Progenitor cell of endocrine pancreas (in vitro differentiated cells): ENCODE data around the gene BIN1. TPM values are rescaled to one million over a fixed set of nuclear protein-coding genes. Genes with fewer than 3 reads are reported as not detected.

Experiments used
- DNase-seq: peaks from one replicate; pipeline ENCODE4 v3.0.0; 2021; ENCODE audit warnings: low spot score; ENCODE audit not compliant: unreplicated experiment
- H3K27ac Mint-ChIP-seq: 2 replicates; pipeline ENCODE4 v1.8.0; 2021; ENCODE audit warnings: mild to moderate bottlenecking, moderate library complexity, mixed read lengths
- H3K27me3 Mint-ChIP-seq: 2 replicates; pipeline ENCODE4 v1.8.0; 2021; ENCODE audit warnings: mixed read lengths
- H3K36me3 Mint-ChIP-seq: 2 replicates; pipeline ENCODE4 v1.8.0; 2022; ENCODE audit warnings: mixed read lengths; ENCODE audit not compliant: insufficient read depth
- H3K4me1 Mint-ChIP-seq: 2 replicates; pipeline ENCODE4 v1.8.0; 2021; ENCODE audit warnings: low read depth, mixed read lengths
- H3K4me3 Mint-ChIP-seq: 2 replicates; pipeline ENCODE4 v1.8.0; 2021; ENCODE audit warnings: low read depth, mild to moderate bottlenecking, moderate library complexity, mixed read lengths
- H3K9me3 Mint-ChIP-seq: 2 replicates; pipeline ENCODE4 v1.8.0; 2021; ENCODE audit warnings: low read depth, mixed read lengths
- CTCF ChIP-seq: fragments of 200-600 bp; sonication (generic); IDR thresholded peaks from one replicate; pipeline ENCODE4 v1.5.0; 2021; ENCODE audit warnings: antibody characterized with exemption, mild to moderate bottlenecking; ENCODE audit not compliant: unreplicated experiment
- total RNA-seq: library from RNA; stranded (reverse); gene quantifications from 2 replicates; pipeline ENCODE4 v1.2.1, GENCODE V29; 2021

The BIN1 gene
- total RNA-seq, 1 donor from 2014 or later = 66.0 TPM

GRCh38 chr2:127076290-127076689, 30.7 kb downstream of the BIN1 start:
- no peak overlapping the region for H3K27ac Mint-ChIP-seq

GRCh38 chr2:127075821-127076220, 31.1 kb downstream of the BIN1 start:
- Mint-ChIP-seq H3K4me1 (peaks cover 10% of the 10 kb centered on the region), H3K36me3 (no peaks in the 10 kb centered on the region), H3K9me3 (no peaks in the 10 kb centered on the region), H3K27ac (no peak overlapping the region), H3K4me3 (no peak overlapping the region), H3K27me3 (no peaks in the 10 kb centered on the region)
- DNase-seq = no peak
- TF ChIP-seq CTCF = no peak

More at GRCh38 chr2:127076290-127076689, 30.7 kb downstream of the BIN1 start:
- H3K4me3 Mint-ChIP-seq = no peak overlapping the region
- no peak for TF ChIP-seq CTCF
- no peak for DNase-seq
- peaks cover 10% of the 10 kb centered on the region for H3K4me1 Mint-ChIP-seq
- no peaks in the 10 kb centered on the region for H3K9me3 Mint-ChIP-seq
- no peaks in the 10 kb centered on the region for H3K27me3 Mint-ChIP-seq
- H3K36me3 Mint-ChIP-seq = no peaks in the 10 kb centered on the region

- no peak overlapping the region for H3K4me3 Mint-ChIP-seq
- H3K27ac Mint-ChIP-seq = no peak overlapping the region
- no peak for DNase-seq
- H3K27me3 Mint-ChIP-seq = no peaks in the 10 kb centered on the region
- H3K36me3 Mint-ChIP-seq = no peaks in the 10 kb centered on the region
- TF ChIP-seq CTCF = no peak
- H3K4me1 Mint-ChIP-seq = peaks cover 4% of the 10 kb centered on the region
- no peaks in the 10 kb centered on the region for H3K9me3 Mint-ChIP-seq
These were observed 32.0 kb downstream of the BIN1 start for GRCh38 chr2:127074936-127075335.

- H3K4me1 Mint-ChIP-seq = peaks cover 3% of the 10 kb centered on the region
These were observed 32.6 kb downstream of the BIN1 start for GRCh38 chr2:127074358-127074757.

GRCh38 chr2:127072970-127073369, 34.0 kb downstream of the BIN1 start:
- no peak overlapping the region for H3K27ac Mint-ChIP-seq
- no peak for TF ChIP-seq CTCF
- no peaks in the 10 kb centered on the region for H3K27me3 Mint-ChIP-seq
- no peak overlapping the region for H3K4me3 Mint-ChIP-seq
- no peak for DNase-seq
- peaks cover 1% of the 10 kb centered on the region for H3K4me1 Mint-ChIP-seq
- H3K36me3 Mint-ChIP-seq = peaks cover 2% of the 10 kb centered on the region
- no peaks in the 10 kb centered on the region for H3K9me3 Mint-ChIP-seq

More at GRCh38 chr2:127074358-127074757, 32.6 kb downstream of the BIN1 start:
- Mint-ChIP-seq H3K36me3 (no peaks in the 10 kb centered on the region), H3K27ac (no peak overlapping the region), H3K4me3 (no peak overlapping the region), H3K9me3 (no peaks in the 10 kb centered on the region), H3K27me3 (no peaks in the 10 kb centered on the region)
- no peak for DNase-seq
- no peak for TF ChIP-seq CTCF
